ENCODE measurements around the gene TMEM184A.

TMEM184A gene

DNA sequence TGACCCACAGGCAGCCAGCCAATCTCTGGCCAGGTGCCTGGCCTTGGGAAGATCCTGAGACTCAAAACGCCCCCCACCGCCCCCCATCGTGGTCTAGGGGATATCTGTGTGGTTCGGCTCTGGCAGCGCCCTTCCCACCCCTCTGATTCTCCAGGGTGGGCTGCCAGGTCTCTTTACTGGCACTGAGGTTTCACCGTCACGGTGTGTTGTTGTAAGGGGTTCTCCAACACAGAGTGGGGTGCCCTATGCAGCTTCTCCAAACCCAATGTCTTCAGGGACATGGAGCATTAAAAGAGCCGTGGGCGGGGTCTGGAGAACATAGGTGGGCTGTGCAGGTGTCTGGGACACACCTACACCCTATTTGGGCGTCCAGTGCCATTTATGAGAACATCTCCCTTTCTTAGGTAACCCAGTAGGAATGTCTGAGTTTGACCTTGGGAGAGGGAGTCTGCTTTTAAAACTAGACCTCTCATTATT is 24.0 kb downstream of the TMEM184A start:
- Histone ChIP-seq H3K9me3 (ENCODE audit: control insufficient read depth, low read length) (no peaks in the 10 kb centered on the region), H3K27ac (ENCODE audit: low read depth, low read length, severe bottlenecking) (peak overlapping the region; percentile 89), H3K4me3 (ENCODE audit: extremely low read depth, insufficient read depth, low read length, poor library complexity, severe bottlenecking) (peak overlapping the region; percentile 49), H3K36me3 (ENCODE audit: control insufficient read depth, insufficient read depth, low read length) (peaks cover 7% of the 10 kb centered on the region), H3K4me1 (ENCODE audit: control insufficient read depth, insufficient read depth, low read length, poor library complexity, severe bottlenecking) (peaks cover 55% of the 10 kb centered on the region)
- WGBS, 2 experiments (ENCODE audit: insufficient coverage in 2 of 2) = 67% methylated on average over 6 of the region's 10 CpGs; no CpG with 5 or more reads in 1 of the 2 experiments

DNA sequence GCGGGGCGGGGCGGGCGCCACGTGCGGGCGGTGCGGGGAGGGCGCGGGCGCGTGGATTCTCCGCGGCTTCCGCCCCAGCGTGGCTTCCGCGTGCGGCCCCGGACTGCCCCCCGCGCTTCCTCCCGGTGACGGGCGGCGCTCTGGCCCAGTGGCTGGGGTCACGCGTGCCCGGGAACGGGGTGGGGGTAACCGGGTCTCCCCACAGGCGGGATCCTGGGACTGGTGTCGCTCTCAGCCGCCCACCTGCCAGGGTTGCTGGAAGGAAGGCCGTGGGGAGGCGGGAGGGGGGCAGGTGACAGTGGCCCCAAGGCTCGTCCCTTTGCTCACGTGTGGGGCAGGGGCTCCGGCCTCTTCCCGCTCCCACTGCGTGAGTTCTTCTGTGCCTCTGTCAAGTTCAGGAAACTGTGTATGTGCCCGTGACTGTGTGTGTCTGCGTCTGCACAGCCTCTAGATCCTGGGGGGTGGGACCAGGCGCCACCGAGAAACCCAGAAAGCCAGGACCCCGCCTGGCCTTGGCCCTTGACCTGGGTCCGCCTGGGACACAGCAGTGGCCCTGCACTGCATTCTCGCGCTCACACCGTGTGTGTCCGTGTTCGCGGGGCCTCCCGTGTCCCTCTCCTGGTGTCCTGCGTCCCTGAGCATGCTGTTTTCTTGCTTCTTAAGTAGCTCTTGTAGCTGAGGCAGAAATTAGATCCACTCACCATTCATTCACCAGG is 24.6 kb downstream of the TMEM184A start:
- 27 to 29% methylated on average over 45 to 54 of the region's 55 CpGs for WGBS, 2 experiments (ENCODE audit: insufficient coverage in 2 of 2)
- Histone ChIP-seq H3K9me3 (ENCODE audit: control insufficient read depth, low read length) (no peaks in the 10 kb centered on the region), H3K4me1 (ENCODE audit: control insufficient read depth, insufficient read depth, low read length, poor library complexity, severe bottlenecking) (peaks cover 53% of the 10 kb centered on the region), H3K36me3 (ENCODE audit: control insufficient read depth, insufficient read depth, low read length) (peaks cover 7% of the 10 kb centered on the region), H3K27ac (ENCODE audit: low read depth, low read length, severe bottlenecking) (peak overlapping the region; percentile 89), H3K4me3 (ENCODE audit: extremely low read depth, insufficient read depth, low read length, poor library complexity, severe bottlenecking) (peak overlapping the region; percentile 49)

DNA sequence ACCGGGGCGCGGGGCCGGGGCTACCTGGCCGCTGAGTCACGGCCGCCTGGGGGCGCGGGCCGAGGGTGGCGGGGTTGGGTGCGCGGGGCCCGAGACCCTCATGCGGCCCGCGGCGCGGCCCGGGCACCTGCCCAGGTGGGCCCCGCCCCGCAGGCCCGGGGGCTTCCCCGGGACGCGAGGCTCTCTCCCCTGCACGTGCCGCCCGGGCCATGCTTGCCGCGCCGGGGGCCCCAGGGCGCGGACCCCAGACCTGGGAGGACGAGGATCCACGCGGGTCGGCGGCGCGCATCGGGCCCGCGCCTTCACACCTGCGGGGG is 25.1 kb downstream of the TMEM184A start:
- WGBS, 2 experiments (ENCODE audit: insufficient coverage in 2 of 2) = 0% methylated on average over 8 to 44 of the region's 45 CpGs
- Histone ChIP-seq H3K27ac (ENCODE audit: low read depth, low read length, severe bottlenecking) (no peak overlapping the region), H3K4me1 (ENCODE audit: control insufficient read depth, insufficient read depth, low read length, poor library complexity, severe bottlenecking) (peaks cover 48% of the 10 kb centered on the region), H3K36me3 (ENCODE audit: control insufficient read depth, insufficient read depth, low read length) (peaks cover 7% of the 10 kb centered on the region), H3K9me3 (ENCODE audit: control insufficient read depth, low read length) (no peaks in the 10 kb centered on the region), H3K4me3 (ENCODE audit: extremely low read depth, insufficient read depth, low read length, poor library complexity, severe bottlenecking) (peak overlapping the region; percentile 49)

DNA sequence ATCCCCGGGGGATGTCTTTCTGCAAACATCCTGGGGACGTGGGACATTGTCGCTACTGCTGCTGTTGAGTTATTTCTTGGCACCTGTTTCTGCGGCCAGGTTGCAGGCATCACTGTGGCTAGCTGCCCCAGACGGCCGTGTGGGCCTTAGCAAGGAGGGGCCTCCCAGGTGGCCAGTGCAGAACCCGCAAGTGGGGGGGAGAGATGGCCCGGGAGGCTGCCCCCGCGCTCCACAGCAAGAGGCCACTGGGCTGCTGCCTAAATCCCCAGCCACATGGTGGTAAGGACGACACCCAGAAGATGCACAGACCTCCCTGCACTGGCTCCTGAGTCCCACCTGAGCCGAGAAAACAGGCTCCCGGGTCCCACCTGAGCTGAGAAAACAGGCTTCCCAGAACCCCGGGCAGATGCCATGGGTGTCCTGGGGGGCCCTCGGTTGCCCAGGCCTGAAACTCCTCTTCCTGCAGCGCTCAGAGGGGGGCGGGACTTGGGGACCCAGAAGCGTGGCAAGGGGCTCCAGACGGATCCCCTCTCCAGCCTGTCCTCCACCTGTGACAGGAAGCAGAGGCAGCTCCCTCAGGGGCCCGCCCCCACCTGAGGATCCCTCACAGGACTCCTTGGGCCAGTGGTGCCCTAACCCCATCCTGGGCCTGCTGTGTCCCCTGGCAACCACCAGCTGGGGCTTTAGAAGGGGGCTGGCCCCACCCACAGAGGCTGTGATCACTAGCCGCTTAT is 26.5 kb downstream of the TMEM184A start:
- Histone ChIP-seq H3K4me1 (ENCODE audit: control insufficient read depth, insufficient read depth, low read length, poor library complexity, severe bottlenecking) (peaks cover 35% of the 10 kb centered on the region), H3K4me3 (ENCODE audit: extremely low read depth, insufficient read depth, low read length, poor library complexity, severe bottlenecking) (no peak overlapping the region), H3K27ac (ENCODE audit: low read depth, low read length, severe bottlenecking) (no peak overlapping the region), H3K9me3 (ENCODE audit: control insufficient read depth, low read length) (no peaks in the 10 kb centered on the region), H3K36me3 (ENCODE audit: control insufficient read depth, insufficient read depth, low read length) (no peaks in the 10 kb centered on the region)
- WGBS, 2 experiments (ENCODE audit: insufficient coverage in 2 of 2) = 84 to 89% methylated on average over 19 to 21 of the region's 21 CpGs

DNA sequence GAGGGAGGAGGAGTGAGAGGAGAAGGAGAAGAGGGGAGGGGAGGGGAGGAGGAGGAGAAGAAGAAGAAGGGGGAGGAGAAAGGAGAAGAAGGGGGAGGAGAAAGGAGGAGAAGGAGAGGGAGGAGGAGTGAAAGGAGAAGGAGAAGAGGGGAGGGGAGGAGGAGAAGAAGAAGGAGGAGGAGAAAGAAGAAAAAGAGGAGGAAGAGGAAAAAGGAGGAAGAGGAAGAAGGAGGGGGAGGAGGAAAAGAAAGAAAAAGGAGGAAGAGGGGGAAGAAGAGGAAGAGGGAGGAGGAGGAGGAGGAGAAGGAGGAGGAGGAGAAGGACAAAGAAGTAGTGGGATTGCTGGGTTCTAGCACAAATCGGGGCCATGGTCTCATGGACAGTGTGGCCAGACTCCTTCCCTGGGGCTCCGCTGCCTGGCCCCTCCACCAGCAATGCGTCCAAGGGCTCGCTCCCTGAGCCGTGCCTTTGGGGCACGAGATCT is 29.7 kb downstream of the TMEM184A start:
- Histone ChIP-seq H3K4me3 (ENCODE audit: extremely low read depth, insufficient read depth, low read length, poor library complexity, severe bottlenecking) (no peak overlapping the region), H3K27ac (ENCODE audit: low read depth, low read length, severe bottlenecking) (no peak overlapping the region), H3K36me3 (ENCODE audit: control insufficient read depth, insufficient read depth, low read length) (no peaks in the 10 kb centered on the region), H3K9me3 (ENCODE audit: control insufficient read depth, low read length) (no peaks in the 10 kb centered on the region), H3K4me1 (ENCODE audit: control insufficient read depth, insufficient read depth, low read length, poor library complexity, severe bottlenecking) (peaks cover 5% of the 10 kb centered on the region)
- 74 to 80% methylated on average over 6 of the region's 6 CpGs for WGBS, 2 experiments (ENCODE audit: insufficient coverage in 2 of 2)

DNA sequence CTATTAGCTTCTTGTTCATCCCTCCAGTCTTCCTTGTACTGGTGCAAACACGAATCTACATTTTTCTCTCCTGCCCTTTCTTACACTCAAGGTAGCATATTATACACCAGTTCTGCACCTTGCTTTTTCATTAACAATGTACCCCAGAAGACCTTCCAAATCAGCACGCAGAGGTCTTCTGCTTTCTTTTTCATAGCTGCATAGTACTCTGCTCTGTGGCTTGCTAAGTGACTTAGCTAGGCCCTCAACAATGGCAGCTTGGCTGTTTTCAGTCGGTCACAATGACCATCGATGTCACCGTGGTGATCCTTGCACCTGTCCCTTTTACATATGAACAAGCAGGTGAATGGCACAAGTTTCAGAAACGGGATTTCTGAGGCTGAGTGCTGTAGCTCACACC is 30.6 kb downstream of the TMEM184A start:
- WGBS, 2 experiments (ENCODE audit: insufficient coverage in 2 of 2) = 91 to 97% methylated on average over 6 of the region's 6 CpGs
- Histone ChIP-seq H3K27ac (ENCODE audit: low read depth, low read length, severe bottlenecking) (no peak overlapping the region), H3K9me3 (ENCODE audit: control insufficient read depth, low read length) (no peaks in the 10 kb centered on the region), H3K4me1 (ENCODE audit: control insufficient read depth, insufficient read depth, low read length, poor library complexity, severe bottlenecking) (peaks cover 8% of the 10 kb centered on the region), H3K4me3 (ENCODE audit: extremely low read depth, insufficient read depth, low read length, poor library complexity, severe bottlenecking) (no peak overlapping the region), H3K36me3 (ENCODE audit: control insufficient read depth, insufficient read depth, low read length) (no peaks in the 10 kb centered on the region)

DNA sequence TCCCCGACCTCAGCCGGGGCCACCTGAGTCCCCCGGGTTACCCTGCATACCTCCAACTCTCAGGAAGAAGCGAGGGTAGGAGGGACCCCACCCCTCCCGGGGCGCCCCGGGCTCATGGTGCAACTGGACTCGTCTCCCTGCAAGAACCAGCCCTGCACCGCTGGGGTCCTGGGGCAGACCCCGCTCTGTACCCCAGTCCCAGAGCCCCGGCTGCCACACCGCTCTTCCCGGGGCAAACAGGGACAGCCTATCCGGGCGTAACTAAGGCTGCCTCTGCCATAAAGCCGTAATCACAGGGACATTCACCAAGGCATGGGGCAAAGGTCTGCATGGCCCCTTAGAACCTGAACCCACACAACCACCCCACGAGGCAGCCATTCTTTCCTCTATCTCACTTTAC is 32.2 kb downstream of the TMEM184A start:
- H3K36me3 ChIP-seq (ENCODE audit: control insufficient read depth, insufficient read depth, low read length) = no peaks in the 10 kb centered on the region
- WGBS, 2 experiments (ENCODE audit: insufficient coverage in 2 of 2) = 90% methylated on average over 13 to 15 of the region's 17 CpGs
- no peak overlapping the region for H3K4me3 ChIP-seq (ENCODE audit: extremely low read depth, insufficient read depth, low read length, poor library complexity, severe bottlenecking)
- H3K4me1 ChIP-seq (ENCODE audit: control insufficient read depth, insufficient read depth, low read length, poor library complexity, severe bottlenecking) = peaks cover 9% of the 10 kb centered on the region
- peaks cover 12% of the 10 kb centered on the region for H3K9me3 ChIP-seq (ENCODE audit: control insufficient read depth, low read length)
- H3K27ac ChIP-seq (ENCODE audit: low read depth, low read length, severe bottlenecking) = no peak overlapping the region

DNA sequence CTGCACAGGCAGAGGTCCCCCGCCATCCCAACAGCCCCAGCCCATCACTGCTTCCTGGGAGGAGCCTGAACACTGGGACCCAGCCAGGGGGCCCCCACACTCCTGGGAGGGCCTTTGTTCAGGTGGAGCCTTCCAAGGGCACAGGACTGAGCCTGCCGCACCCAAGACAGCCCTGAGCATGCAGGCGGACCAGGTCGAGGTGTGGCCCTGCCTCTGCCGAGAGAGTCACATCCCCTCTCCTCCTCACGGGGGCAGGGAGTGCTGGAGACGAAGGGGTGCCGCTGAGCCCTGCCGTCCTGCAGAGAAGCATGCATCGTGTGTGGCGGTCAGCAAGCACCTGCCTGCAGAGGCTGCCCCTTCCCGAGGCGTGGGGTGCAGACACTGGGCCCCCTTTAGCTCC is 32.8 kb downstream of the TMEM184A start:
- 53 to 60% methylated on average over 13 of the region's 13 CpGs for WGBS, 2 experiments (ENCODE audit: insufficient coverage in 2 of 2)
- Histone ChIP-seq H3K4me1 (ENCODE audit: control insufficient read depth, insufficient read depth, low read length, poor library complexity, severe bottlenecking) (peaks cover 9% of the 10 kb centered on the region), H3K4me3 (ENCODE audit: extremely low read depth, insufficient read depth, low read length, poor library complexity, severe bottlenecking) (no peak overlapping the region), H3K27ac (ENCODE audit: low read depth, low read length, severe bottlenecking) (no peak overlapping the region), H3K36me3 (ENCODE audit: control insufficient read depth, insufficient read depth, low read length) (no peaks in the 10 kb centered on the region), H3K9me3 (ENCODE audit: control insufficient read depth, low read length) (peaks cover 17% of the 10 kb centered on the region)

DNA sequence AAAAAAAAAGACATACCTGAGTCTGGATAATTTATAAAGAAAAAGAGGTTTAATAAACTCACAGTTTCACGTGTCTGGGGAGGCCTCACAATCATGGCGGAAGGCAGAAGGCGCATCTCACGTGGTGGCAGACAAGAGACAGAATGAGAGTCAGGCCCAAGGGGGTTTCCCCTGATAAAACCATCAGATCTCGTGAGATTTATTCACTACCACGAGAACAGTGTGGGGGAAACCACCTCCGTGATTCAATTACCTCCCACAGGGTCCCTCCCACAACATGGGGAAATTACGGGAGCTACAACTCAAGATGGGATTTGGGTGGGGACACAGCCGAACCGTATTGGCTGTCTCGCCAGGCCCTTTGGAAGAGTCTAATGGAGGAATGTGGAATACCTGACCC is 34.5 kb downstream of the TMEM184A start:
- H3K4me3 ChIP-seq (ENCODE audit: extremely low read depth, insufficient read depth, low read length, poor library complexity, severe bottlenecking) = no peak overlapping the region
- H3K36me3 ChIP-seq (ENCODE audit: control insufficient read depth, insufficient read depth, low read length) = no peaks in the 10 kb centered on the region
- peaks cover 4% of the 10 kb centered on the region for H3K4me1 ChIP-seq (ENCODE audit: control insufficient read depth, insufficient read depth, low read length, poor library complexity, severe bottlenecking)
- peaks cover 17% of the 10 kb centered on the region for H3K9me3 ChIP-seq (ENCODE audit: control insufficient read depth, low read length)
- no peak overlapping the region for H3K27ac ChIP-seq (ENCODE audit: low read depth, low read length, severe bottlenecking)
- WGBS, 2 experiments (ENCODE audit: insufficient coverage in 2 of 2) = 93 to 94% methylated on average over 10 of the region's 11 CpGs

DNA sequence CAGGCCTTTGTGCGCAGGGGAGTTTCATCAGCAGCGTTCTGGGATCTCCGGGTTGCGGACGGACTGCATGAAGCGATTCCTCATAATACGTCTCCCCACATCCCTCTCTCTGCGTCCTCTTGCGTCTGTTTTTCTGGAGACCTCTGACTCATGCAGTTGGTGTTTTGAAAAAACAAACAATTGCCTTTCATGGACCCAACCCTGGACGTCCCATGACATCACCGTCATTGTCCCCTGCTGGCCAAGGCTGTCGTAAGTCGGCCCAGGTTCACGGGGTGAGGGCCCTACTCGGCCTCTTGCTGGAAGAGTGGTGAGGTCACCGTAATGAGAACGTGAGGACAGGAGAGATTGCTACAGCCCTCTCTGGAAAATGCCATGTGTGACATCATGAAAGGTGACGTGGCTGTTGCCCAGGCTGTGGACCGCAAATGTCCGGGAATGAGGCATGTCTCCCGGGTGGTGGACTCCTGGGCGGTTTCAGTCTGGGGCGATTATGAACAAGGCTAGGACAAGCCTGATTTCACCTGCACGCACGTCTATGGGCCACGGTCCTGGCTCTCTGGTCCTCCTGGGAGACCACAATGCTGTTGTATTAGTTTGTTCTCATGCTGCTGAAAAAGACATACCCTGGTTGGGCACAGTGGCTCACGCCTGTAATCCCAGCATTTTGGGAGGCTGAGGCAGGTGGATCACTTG is 35.3 kb downstream of the TMEM184A start:
- Histone ChIP-seq H3K4me1 (ENCODE audit: control insufficient read depth, insufficient read depth, low read length, poor library complexity, severe bottlenecking) (peaks cover 4% of the 10 kb centered on the region), H3K27ac (ENCODE audit: low read depth, low read length, severe bottlenecking) (peak overlapping the region; percentile 82), H3K4me3 (ENCODE audit: extremely low read depth, insufficient read depth, low read length, poor library complexity, severe bottlenecking) (no peak overlapping the region), H3K36me3 (ENCODE audit: control insufficient read depth, insufficient read depth, low read length) (no peaks in the 10 kb centered on the region), H3K9me3 (ENCODE audit: control insufficient read depth, low read length) (peaks cover 17% of the 10 kb centered on the region)
- 78 to 82% methylated on average over 18 to 27 of the region's 27 CpGs for WGBS, 2 experiments (ENCODE audit: insufficient coverage in 2 of 2)

All from mesodermal cell (in vitro differentiated cells).